ENCODE data around the gene GSX2.
"Not testable (repeated sequence)": the region's sequence is repeated elsewhere in the genome, so short reads cannot be mapped to it uniquely, and the experiment has no call there.

GSX2 gene

DNA sequence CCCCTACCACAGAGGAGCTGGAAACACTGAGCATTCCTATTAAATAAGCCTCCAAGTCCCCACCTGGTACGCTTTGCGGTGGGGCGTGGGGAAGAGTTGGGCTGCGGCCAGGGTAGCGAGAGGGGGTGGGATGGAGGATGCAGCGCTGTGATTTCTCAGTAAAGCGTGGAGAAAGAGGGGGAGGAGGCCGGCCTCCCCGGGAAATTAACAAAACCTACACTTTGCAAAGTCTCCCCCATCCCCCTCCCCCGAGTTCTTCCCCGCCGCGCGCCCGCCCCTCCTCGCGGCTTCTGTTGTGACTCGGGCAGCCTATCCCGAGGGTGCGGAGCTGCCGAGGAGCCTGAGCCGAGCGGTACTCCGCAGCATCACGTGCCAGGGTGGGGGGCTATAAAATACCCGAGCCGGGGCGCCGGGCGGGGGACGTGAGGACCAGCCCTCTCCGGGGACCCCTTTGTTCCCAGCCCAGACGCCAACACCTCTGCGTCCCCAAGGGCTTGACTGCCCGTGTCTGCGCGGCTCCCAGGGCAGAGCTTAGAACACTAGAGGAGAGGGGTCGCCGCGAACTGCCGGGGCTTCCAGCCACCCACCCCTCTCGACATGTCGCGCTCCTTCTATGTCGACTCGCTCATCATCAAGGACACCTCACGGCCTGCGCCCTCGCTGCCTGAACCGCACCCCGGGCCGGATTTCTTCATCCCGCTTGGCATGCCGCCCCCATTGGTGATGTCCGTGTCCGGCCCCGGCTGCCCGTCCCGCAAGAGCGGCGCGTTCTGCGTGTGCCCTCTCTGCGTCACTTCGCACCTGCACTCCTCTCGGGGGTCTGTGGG lies at the start of gene GSX2:
TSS of gene GSX2 (plus strand) at position 416 of the 827 bp plus-strand sequence. CDS start at position 598, 182 bp downstream.
- no peaks in the 10 kb centered on the region for H3K36me3 ChIP-seq (ENCODE audit: control insufficient read depth, insufficient read depth, low read length)
- peaks cover 99% of the 10 kb centered on the region for H3K27me3 ChIP-seq (ENCODE audit: control insufficient read depth, insufficient read depth, low read length)
- peak within 1 kb of the TSS; percentile 58 for H3K4me3 ChIP-seq (ENCODE audit: low read depth, low read length)
- H3K4me1 ChIP-seq (ENCODE audit: control insufficient read depth, insufficient read depth, low read length), result peaks cover 35% of the 10 kb centered on the region
- no peaks in the 10 kb centered on the region for H3K9me3 ChIP-seq (ENCODE audit: control insufficient read depth, insufficient read depth, low read length)
- no peak within 1 kb of the TSS for H3K9ac ChIP-seq (ENCODE audit: low read depth, low read length)

GRCh38 chr4:54050214-54050904 lies 49.6 kb upstream of the GSX2 start:
- H3K4me1 ChIP-seq (ENCODE audit: control insufficient read depth, insufficient read depth, low read length), result no peaks in the 10 kb centered on the region
- H3K27me3 ChIP-seq (ENCODE audit: control insufficient read depth, insufficient read depth, low read length), result no peaks in the 10 kb centered on the region

GRCh38 chr4:54053322-54053721 lies 46.6 kb upstream of the GSX2 start:
- H3K4me3 ChIP-seq (ENCODE audit: low read depth, low read length); H3K36me3 ChIP-seq (ENCODE audit: control insufficient read depth, insufficient read depth, low read length); H3K9me3 ChIP-seq (ENCODE audit: control insufficient read depth, insufficient read depth, low read length); H3K4me1 ChIP-seq (ENCODE audit: control insufficient read depth, insufficient read depth, low read length); H3K27me3 ChIP-seq (ENCODE audit: control insufficient read depth, insufficient read depth, low read length); H3K9ac ChIP-seq (ENCODE audit: low read depth, low read length): not testable (repeated sequence)

More at GRCh38 chr4:54050214-54050904, 49.6 kb upstream of the GSX2 start:
- H3K9ac ChIP-seq (ENCODE audit: low read depth, low read length), result no peak overlapping the region
- H3K4me3 ChIP-seq (ENCODE audit: low read depth, low read length), result no peak overlapping the region
- H3K9me3 ChIP-seq (ENCODE audit: control insufficient read depth, insufficient read depth, low read length), result no peaks in the 10 kb centered on the region
- H3K36me3 ChIP-seq (ENCODE audit: control insufficient read depth, insufficient read depth, low read length), result no peaks in the 10 kb centered on the region

- H3K9ac ChIP-seq (ENCODE audit: low read depth, low read length), result no peak overlapping the region
- no peak overlapping the region for H3K4me3 ChIP-seq (ENCODE audit: low read depth, low read length)
- H3K4me1 ChIP-seq (ENCODE audit: control insufficient read depth, insufficient read depth, low read length), result no peaks in the 10 kb centered on the region
These were observed 45.5 kb upstream of the GSX2 start for GRCh38 chr4:54054501-54054900.

GRCh38 chr4:54055494-54055893 lies 44.5 kb upstream of the GSX2 start:
- Histone ChIP-seq H3K4me1 (ENCODE audit: control insufficient read depth, insufficient read depth, low read length) (no peaks in the 10 kb centered on the region), H3K36me3 (ENCODE audit: control insufficient read depth, insufficient read depth, low read length) (no peaks in the 10 kb centered on the region), H3K9me3 (ENCODE audit: control insufficient read depth, insufficient read depth, low read length) (no peaks in the 10 kb centered on the region), H3K9ac (ENCODE audit: low read depth, low read length) (no peak overlapping the region), H3K4me3 (ENCODE audit: low read depth, low read length) (no peak overlapping the region), H3K27me3 (ENCODE audit: control insufficient read depth, insufficient read depth, low read length) (no peaks in the 10 kb centered on the region)

More at GRCh38 chr4:54054501-54054900, 45.5 kb upstream of the GSX2 start:
- no peaks in the 10 kb centered on the region for H3K27me3 ChIP-seq (ENCODE audit: control insufficient read depth, insufficient read depth, low read length)
- H3K9me3 ChIP-seq (ENCODE audit: control insufficient read depth, insufficient read depth, low read length), result no peaks in the 10 kb centered on the region
- no peaks in the 10 kb centered on the region for H3K36me3 ChIP-seq (ENCODE audit: control insufficient read depth, insufficient read depth, low read length)

DNA sequence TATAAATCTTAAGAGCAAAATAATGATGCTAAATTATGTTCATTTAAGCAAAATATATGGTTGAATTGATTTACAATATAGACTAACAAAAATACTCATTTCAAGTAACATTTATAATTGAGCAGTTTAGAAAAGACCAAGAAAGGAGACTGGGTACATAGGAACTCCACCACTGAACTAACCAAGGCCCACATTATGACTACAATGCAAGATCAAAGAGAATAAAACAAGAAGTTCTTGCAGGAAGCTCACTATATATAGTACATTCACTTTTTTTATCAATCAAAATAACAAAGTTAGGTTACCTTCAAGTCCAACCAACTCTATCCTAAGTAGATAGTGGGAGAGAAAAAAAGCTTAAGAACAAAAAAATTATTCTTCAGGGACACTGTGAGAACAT lies 43.6 kb upstream of the GSX2 start:
- Histone ChIP-seq H3K27me3 (ENCODE audit: control insufficient read depth, insufficient read depth, low read length) (no peaks in the 10 kb centered on the region), H3K9ac (ENCODE audit: low read depth, low read length) (no peak overlapping the region), H3K9me3 (ENCODE audit: control insufficient read depth, insufficient read depth, low read length) (no peaks in the 10 kb centered on the region), H3K4me1 (ENCODE audit: control insufficient read depth, insufficient read depth, low read length) (no peaks in the 10 kb centered on the region), H3K36me3 (ENCODE audit: control insufficient read depth, insufficient read depth, low read length) (no peaks in the 10 kb centered on the region), H3K4me3 (ENCODE audit: low read depth, low read length) (no peak overlapping the region)

- Histone ChIP-seq H3K9me3 (ENCODE audit: control insufficient read depth, insufficient read depth, low read length) (no peaks in the 10 kb centered on the region), H3K36me3 (ENCODE audit: control insufficient read depth, insufficient read depth, low read length) (no peaks in the 10 kb centered on the region), H3K4me3 (ENCODE audit: low read depth, low read length) (no peak overlapping the region), H3K4me1 (ENCODE audit: control insufficient read depth, insufficient read depth, low read length) (peaks cover 3% of the 10 kb centered on the region), H3K9ac (ENCODE audit: low read depth, low read length) (no peak overlapping the region), H3K27me3 (ENCODE audit: control insufficient read depth, insufficient read depth, low read length) (no peaks in the 10 kb centered on the region)
These were observed 41.8 kb upstream of the GSX2 start for GRCh38 chr4:54058171-54058570.

GRCh38 chr4:54060116-54060515 lies 39.8 kb upstream of the GSX2 start:
- Histone ChIP-seq H3K4me1 (ENCODE audit: control insufficient read depth, insufficient read depth, low read length) (peaks cover 3% of the 10 kb centered on the region), H3K9me3 (ENCODE audit: control insufficient read depth, insufficient read depth, low read length) (no peaks in the 10 kb centered on the region), H3K4me3 (ENCODE audit: low read depth, low read length) (no peak overlapping the region), H3K9ac (ENCODE audit: low read depth, low read length) (no peak overlapping the region), H3K36me3 (ENCODE audit: control insufficient read depth, insufficient read depth, low read length) (no peaks in the 10 kb centered on the region), H3K27me3 (ENCODE audit: control insufficient read depth, insufficient read depth, low read length) (peaks cover 2% of the 10 kb centered on the region)

- no peaks in the 10 kb centered on the region for H3K36me3 ChIP-seq (ENCODE audit: control insufficient read depth, insufficient read depth, low read length)
- no peak overlapping the region for H3K9ac ChIP-seq (ENCODE audit: low read depth, low read length)
- H3K9me3 ChIP-seq (ENCODE audit: control insufficient read depth, insufficient read depth, low read length), result no peaks in the 10 kb centered on the region
- H3K27me3 ChIP-seq (ENCODE audit: control insufficient read depth, insufficient read depth, low read length), result peaks cover 12% of the 10 kb centered on the region
- H3K4me3 ChIP-seq (ENCODE audit: low read depth, low read length), result no peak overlapping the region
- H3K4me1 ChIP-seq (ENCODE audit: control insufficient read depth, insufficient read depth, low read length), result peaks cover 3% of the 10 kb centered on the region
These were observed 38.9 kb upstream of the GSX2 start for GRCh38 chr4:54061067-54061466.

DNA sequence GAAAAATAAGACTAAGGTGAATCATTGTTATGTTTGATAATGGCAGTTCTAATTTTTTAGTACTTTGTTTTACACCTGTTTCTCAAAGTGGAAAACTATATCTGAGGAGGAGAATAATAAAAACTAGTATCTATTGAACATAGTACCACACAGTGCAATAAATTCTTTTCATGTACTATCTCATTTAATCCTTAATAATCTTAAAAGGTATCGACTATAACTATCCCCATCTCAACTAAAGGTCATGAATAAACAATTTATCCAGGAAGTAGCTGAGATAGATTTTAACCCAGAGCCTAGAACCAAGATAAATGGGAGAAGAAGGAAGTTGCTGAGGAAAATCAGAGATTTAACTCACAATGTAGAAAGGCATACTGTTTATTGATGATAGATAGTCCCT lies 38.1 kb upstream of the GSX2 start:
- Histone ChIP-seq H3K9ac (ENCODE audit: low read depth, low read length) (no peak overlapping the region), H3K4me1 (ENCODE audit: control insufficient read depth, insufficient read depth, low read length) (peaks cover 3% of the 10 kb centered on the region), H3K36me3 (ENCODE audit: control insufficient read depth, insufficient read depth, low read length) (no peaks in the 10 kb centered on the region), H3K27me3 (ENCODE audit: control insufficient read depth, insufficient read depth, low read length) (peaks cover 12% of the 10 kb centered on the region), H3K9me3 (ENCODE audit: control insufficient read depth, insufficient read depth, low read length) (no peaks in the 10 kb centered on the region), H3K4me3 (ENCODE audit: low read depth, low read length) (no peak overlapping the region)

- no peak overlapping the region for H3K9ac ChIP-seq (ENCODE audit: low read depth, low read length)
These were observed 37.6 kb upstream of the GSX2 start for GRCh38 chr4:54062392-54062791.

GRCh38 chr4:54063229-54063628 lies 36.7 kb upstream of the GSX2 start:
- Histone ChIP-seq H3K4me3 (ENCODE audit: low read depth, low read length) (peak overlapping the region; percentile 71), H3K27me3 (ENCODE audit: control insufficient read depth, insufficient read depth, low read length) (peaks cover 12% of the 10 kb centered on the region), H3K36me3 (ENCODE audit: control insufficient read depth, insufficient read depth, low read length) (no peaks in the 10 kb centered on the region), H3K4me1 (ENCODE audit: control insufficient read depth, insufficient read depth, low read length) (peaks cover 3% of the 10 kb centered on the region), H3K9me3 (ENCODE audit: control insufficient read depth, insufficient read depth, low read length) (no peaks in the 10 kb centered on the region), H3K9ac (ENCODE audit: low read depth, low read length) (no peak overlapping the region)

More at GRCh38 chr4:54062392-54062791, 37.6 kb upstream of the GSX2 start:
- H3K36me3 ChIP-seq (ENCODE audit: control insufficient read depth, insufficient read depth, low read length), result no peaks in the 10 kb centered on the region
- peaks cover 3% of the 10 kb centered on the region for H3K4me1 ChIP-seq (ENCODE audit: control insufficient read depth, insufficient read depth, low read length)
- peaks cover 12% of the 10 kb centered on the region for H3K27me3 ChIP-seq (ENCODE audit: control insufficient read depth, insufficient read depth, low read length)
- no peak overlapping the region for H3K4me3 ChIP-seq (ENCODE audit: low read depth, low read length)
- no peaks in the 10 kb centered on the region for H3K9me3 ChIP-seq (ENCODE audit: control insufficient read depth, insufficient read depth, low read length)
